ENCODE results near the gene CTDP1. TPM values are rescaled to one million over a fixed set of nuclear protein-coding genes. Genes with fewer than 3 reads are reported as not detected.

CTDP1 gene
- total RNA-seq, 4 donors from 2014 or later = 33.9 to 42.2 (median 38.9) TPM

DNA sequence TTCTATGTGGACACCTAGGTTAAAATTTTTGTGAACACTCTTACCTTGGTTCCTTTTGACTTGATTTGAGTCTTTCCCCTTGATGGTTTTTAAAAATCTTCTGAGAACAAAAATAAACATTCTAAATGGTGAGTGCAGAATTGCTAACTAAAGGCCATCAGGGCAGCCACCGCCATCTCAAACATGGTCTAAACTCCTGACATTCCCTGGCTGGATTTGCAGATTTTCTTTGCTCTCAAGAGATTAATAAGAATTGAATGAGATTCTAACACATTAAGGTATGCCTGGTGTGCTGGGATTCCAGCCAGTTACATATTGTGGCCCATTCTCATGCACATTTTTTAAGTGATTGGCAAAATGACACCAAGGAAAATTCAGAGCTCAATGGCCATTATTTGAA, 17.2 kb upstream of the CTDP1 start:
- intact Hi-C loops (cut with DNase I; ENCODE audit: low total_unique reads) = no loop called here
- no peak overlapping the region for H3K4me3 ChIP-seq (ENCODE audit: low read depth, poor library complexity, severe bottlenecking)
- no peak for DNase-seq (ENCODE audit: low spot score in 2 of 2)
- no peak for TF ChIP-seq POLR2A (IDR thresholded peaks at IDR 0.05)
- TF ChIP-seq, protein P1, sequence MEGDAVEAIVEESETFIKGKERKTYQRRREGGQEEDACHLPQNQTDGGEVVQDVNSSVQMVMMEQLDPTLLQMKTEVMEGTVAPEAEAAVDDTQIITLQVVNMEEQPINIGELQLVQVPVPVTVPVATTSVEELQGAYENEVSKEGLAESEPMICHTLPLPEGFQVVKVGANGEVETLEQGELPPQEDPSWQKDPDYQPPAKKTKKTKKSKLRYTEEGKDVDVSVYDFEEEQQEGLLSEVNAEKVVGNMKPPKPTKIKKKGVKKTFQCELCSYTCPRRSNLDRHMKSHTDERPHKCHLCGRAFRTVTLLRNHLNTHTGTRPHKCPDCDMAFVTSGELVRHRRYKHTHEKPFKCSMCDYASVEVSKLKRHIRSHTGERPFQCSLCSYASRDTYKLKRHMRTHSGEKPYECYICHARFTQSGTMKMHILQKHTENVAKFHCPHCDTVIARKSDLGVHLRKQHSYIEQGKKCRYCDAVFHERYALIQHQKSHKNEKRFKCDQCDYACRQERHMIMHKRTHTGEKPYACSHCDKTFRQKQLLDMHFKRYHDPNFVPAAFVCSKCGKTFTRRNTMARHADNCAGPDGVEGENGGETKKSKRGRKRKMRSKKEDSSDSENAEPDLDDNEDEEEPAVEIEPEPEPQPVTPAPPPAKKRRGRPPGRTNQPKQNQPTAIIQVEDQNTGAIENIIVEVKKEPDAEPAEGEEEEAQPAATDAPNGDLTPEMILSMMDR (IDR thresholded peaks at IDR 0.05) = no peak
- WGBS, 2 donors = 88 to 97% methylated on average over 1 of the region's 1 CpG

DNA sequence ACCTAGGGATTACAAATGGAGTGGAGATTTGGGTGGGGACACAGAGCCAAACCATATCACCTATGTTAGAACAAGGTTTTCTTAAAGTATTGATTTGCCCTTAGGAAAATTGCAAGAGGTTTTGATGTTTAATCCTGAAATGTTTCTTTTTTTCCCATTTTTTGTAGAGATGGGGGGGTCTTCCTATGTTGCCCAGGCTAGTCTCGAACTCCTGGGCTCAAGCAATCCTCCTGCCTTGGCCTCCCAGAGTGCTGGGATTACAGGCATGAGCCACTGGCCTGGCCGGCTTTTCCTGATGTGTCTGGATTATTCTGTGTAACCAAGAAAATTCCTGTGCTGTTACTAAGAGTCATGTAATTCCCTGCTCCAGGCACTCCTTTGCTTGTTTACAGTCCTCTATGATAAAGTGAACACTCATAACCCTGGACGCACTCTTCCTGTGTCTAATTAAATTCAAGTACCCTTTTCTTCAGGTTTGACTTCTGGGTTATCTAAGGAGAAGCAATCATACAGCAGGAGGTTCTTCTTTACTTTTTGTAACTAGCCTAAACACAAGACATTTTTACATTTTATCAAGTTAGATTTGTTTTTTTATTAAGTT, 15.0 kb upstream of the CTDP1 start:
- intact Hi-C loops (cut with DNase I; ENCODE audit: low total_unique reads) = no loop called here
- DNase-seq (ENCODE audit: low spot score in 2 of 2) = no peak
- 73 to 82% methylated on average over 3 of the region's 3 CpGs for WGBS, 2 donors
- no peak overlapping the region for H3K4me3 ChIP-seq (ENCODE audit: low read depth, poor library complexity, severe bottlenecking)
- TF ChIP-seq, protein P1 (IDR thresholded peaks at IDR 0.05) = no peak
- no peak for TF ChIP-seq POLR2A (IDR thresholded peaks at IDR 0.05)

DNA sequence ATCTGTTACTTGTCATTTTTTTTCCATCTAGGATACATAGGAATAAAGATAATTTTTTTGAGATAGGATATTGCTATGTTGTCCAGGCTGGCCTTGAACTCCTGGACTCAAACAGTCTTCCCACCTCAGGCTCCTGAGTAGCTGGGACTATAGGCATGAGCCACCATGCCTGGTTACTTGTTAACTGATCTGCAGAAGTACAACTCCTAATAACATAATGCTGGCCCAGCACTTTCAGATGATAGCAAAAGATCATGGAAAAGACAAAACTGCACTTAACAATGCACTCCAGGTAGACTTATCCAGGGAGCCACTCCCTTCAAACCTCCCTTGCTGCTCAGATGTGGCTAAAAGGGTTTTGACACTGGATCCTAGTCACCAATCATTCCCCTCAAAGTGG, 11.4 kb upstream of the CTDP1 start:
- no peak overlapping the region for H3K4me3 ChIP-seq (ENCODE audit: low read depth, poor library complexity, severe bottlenecking)
- intact Hi-C loops (cut with DNase I; ENCODE audit: low total_unique reads) = no loop called here
- TF ChIP-seq, protein P1 (IDR thresholded peaks at IDR 0.05) = no peak
- no peak for TF ChIP-seq POLR2A (IDR thresholded peaks at IDR 0.05)
- no peak for DNase-seq (ENCODE audit: low spot score in 2 of 2)

DNA sequence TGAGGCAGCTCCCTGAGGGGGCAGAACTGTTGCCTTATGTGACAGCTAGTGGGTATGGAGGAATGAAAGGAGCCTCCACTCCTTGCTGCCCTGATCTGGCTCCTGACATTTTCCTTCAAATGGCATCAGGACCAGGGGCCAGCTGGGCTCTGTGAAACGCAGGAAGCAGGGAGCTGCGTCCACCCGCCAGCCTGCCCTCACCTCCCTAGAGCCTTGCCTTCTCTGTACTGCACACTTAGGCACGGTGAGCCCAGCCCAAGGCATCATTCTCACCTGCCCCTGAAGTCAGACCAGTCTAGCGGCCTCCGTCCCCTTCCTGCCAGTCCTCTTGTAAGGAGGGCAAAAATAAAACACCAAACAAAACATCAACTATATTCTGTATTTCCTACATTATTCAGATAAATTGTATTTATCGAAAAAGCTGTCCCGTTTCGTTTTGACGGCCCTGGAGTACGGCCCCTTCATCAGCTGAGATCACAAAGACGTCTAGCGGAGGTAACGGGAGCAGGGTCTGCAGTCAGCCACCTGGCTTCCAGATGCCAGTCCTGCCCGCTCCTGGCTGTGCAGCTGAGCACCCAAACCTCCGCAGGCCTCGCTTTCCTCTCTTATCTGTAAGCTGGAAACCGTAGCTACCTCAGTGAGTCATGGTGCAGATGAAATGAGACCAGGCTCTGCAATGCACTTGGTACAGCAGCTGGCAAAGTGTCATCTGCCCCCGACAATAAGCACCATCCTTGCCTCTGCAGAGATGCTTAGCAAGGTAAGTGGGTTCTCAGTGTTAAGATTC, 6.9 kb upstream of the CTDP1 start:
- no peak overlapping the region for H3K4me3 ChIP-seq (ENCODE audit: low read depth, poor library complexity, severe bottlenecking)
- no peak for DNase-seq (ENCODE audit: low spot score in 2 of 2)
- WGBS, 2 donors = 81% methylated on average over 19 of the region's 19 CpGs
- intact Hi-C loops (cut with DNase I; ENCODE audit: low total_unique reads) = no loop called here
- no peak for TF ChIP-seq POLR2A (IDR thresholded peaks at IDR 0.05)
- TF ChIP-seq, protein P1 (IDR thresholded peaks at IDR 0.05) = no peak

DNA sequence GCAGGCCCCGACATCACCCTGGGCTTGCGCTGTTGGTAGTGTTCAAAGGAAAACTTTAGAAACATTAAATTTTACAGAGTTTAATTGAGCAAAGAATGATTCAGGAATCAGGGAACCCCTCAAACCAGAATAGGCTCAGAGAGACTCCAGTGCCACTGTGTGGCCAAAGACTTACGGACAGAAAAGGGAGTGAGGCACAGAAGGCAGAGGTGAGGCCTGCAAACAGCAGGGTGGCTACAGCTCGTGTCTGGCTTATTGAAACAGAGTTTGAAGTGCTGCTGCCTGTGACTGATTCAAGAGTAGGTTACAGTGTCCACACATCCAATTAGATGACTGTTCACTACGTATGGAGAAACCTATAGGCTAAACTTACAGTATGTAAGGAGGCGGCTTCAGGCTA, 2.4 kb upstream of the CTDP1 start:
- TF ChIP-seq POLR2A (IDR thresholded peaks at IDR 0.05) = no peak
- TF ChIP-seq, protein P1 (IDR thresholded peaks at IDR 0.05) = no peak
- intact Hi-C loops (cut with DNase I; ENCODE audit: low total_unique reads) = no loop called here
- WGBS, 2 donors = 87 to 89% methylated on average over 6 of the region's 6 CpGs
- DNase-seq (ENCODE audit: low spot score in 2 of 2) = no peak
- no peak overlapping the region for H3K4me3 ChIP-seq (ENCODE audit: low read depth, poor library complexity, severe bottlenecking)

Data from lower leg skin (tissue), 4 donors.